ENCODE results near the gene HNF4A.

DNA sequence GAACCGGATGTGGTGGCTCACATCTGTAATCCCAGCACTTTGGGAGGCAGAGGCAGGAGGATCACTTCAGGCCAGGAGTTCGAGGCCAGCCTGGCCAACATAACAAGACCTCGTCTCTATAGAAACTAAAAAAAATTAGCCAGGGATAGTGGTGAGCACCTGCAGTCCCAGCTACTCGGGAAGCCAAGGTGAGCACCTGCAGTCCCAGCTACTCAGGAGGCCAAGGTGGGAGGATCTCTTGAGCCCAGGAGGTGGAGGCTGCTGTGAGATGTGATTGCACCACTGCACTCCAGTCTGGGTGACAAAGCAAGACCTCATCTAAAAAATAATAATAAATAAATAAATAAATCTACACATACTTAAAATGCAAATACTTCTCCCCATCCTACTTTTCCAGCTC is 65.0 kb downstream of the HNF4A start:
- TF ChIP-seq, protein P1, sequence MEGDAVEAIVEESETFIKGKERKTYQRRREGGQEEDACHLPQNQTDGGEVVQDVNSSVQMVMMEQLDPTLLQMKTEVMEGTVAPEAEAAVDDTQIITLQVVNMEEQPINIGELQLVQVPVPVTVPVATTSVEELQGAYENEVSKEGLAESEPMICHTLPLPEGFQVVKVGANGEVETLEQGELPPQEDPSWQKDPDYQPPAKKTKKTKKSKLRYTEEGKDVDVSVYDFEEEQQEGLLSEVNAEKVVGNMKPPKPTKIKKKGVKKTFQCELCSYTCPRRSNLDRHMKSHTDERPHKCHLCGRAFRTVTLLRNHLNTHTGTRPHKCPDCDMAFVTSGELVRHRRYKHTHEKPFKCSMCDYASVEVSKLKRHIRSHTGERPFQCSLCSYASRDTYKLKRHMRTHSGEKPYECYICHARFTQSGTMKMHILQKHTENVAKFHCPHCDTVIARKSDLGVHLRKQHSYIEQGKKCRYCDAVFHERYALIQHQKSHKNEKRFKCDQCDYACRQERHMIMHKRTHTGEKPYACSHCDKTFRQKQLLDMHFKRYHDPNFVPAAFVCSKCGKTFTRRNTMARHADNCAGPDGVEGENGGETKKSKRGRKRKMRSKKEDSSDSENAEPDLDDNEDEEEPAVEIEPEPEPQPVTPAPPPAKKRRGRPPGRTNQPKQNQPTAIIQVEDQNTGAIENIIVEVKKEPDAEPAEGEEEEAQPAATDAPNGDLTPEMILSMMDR (IDR thresholded peaks at IDR 0.05), result no peak
- TF ChIP-seq POLR2A (IDR thresholded peaks at IDR 0.05), result no peak
